ENCODE results near the gene MSRB3.

DNA sequence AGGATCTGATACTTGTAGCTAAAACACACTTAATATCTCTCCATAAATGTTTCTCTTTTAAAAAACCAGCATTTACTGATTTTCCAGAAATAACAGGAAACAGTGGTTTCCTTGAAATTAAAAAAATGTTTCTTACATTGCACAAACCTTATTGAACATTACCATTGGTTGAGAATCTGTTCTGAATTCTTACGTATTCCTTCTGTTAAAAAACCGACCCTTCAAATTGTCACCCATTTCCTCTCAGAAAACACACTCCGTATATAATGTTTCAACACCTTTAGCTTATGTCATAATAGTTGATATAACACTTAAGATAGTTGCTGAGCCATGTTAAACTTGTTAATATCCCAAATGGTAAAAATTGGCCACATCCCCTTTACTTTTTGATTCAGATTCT, 51.2 kb downstream of the MSRB3 start:
- TF ChIP-seq ATF1 (CRISPR knock-in tag; IDR thresholded peaks at IDR 0.05) (no peak), NR2C2 (CRISPR knock-in tag; IDR thresholded peaks at IDR 0.05) (no peak), ZNF416 (CRISPR knock-in tag; IDR thresholded peaks at IDR 0.05) (no peak), TCF7 (CRISPR knock-in tag; IDR thresholded peaks at IDR 0.05; ENCODE audit: low read depth) (no peak), SP1 (CRISPR knock-in tag; conservative IDR thresholded peaks at IDR 0.05) (no peak), FOXP1 (CRISPR knock-in tag; IDR thresholded peaks at IDR 0.05; ENCODE audit: borderline replicate concordance) (no peak), CREB1 (CRISPR knock-in tag; IDR thresholded peaks at IDR 0.05) (no peak)
- TF ChIP-seq, protein P1, sequence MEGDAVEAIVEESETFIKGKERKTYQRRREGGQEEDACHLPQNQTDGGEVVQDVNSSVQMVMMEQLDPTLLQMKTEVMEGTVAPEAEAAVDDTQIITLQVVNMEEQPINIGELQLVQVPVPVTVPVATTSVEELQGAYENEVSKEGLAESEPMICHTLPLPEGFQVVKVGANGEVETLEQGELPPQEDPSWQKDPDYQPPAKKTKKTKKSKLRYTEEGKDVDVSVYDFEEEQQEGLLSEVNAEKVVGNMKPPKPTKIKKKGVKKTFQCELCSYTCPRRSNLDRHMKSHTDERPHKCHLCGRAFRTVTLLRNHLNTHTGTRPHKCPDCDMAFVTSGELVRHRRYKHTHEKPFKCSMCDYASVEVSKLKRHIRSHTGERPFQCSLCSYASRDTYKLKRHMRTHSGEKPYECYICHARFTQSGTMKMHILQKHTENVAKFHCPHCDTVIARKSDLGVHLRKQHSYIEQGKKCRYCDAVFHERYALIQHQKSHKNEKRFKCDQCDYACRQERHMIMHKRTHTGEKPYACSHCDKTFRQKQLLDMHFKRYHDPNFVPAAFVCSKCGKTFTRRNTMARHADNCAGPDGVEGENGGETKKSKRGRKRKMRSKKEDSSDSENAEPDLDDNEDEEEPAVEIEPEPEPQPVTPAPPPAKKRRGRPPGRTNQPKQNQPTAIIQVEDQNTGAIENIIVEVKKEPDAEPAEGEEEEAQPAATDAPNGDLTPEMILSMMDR (IDR thresholded peaks at IDR 0.05) = no peak
- TF ChIP-seq, protein P2, sequence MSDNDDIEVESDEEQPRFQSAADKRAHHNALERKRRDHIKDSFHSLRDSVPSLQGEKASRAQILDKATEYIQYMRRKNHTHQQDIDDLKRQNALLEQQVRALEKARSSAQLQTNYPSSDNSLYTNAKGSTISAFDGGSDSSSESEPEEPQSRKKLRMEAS (CRISPR knock-in tag; IDR thresholded peaks at IDR 0.05) = no peak
- TF ChIP-seq, protein P3, sequence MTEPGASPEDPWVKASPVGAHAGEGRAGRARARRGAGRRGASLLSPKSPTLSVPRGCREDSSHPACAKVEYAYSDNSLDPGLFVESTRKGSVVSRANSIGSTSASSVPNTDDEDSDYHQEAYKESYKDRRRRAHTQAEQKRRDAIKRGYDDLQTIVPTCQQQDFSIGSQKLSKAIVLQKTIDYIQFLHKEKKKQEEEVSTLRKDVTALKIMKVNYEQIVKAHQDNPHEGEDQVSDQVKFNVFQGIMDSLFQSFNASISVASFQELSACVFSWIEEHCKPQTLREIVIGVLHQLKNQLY (CRISPR knock-in tag; IDR thresholded peaks at IDR 0.05) = no peak
